GF-D8 (cell line): ENCODE data around the gene EFCAB6.

Source experiments
- DNase-seq: peaks from one replicate; lab custom pipeline; 2025; lab: John Stamatoyannopoulos, UW

EFCAB6 gene

GRCh38 chr22:43570531-43571165, 241.5 kb downstream of the EFCAB6 start:
- DNase-seq = no peak

DNA sequence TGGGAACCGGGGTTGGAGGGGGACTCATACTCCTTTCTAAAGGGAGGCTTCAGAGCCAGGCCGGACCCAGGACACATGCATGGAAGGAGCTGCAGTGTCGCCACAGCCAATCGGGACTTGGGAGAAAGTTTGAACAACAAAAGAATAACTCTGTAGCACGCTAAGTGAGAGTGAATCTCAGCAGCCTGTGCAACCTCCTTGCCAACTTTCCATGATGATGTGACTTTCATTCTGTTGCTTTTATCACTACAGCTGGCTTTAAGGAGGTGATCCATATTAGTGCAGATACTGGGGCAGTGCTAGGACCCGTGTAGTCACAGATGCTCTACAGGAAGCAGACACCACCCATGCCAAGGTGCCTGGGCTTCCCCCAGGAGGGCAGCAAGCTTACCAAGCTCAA, 243.0 kb downstream of the EFCAB6 start:
- no peak for DNase-seq

DNA sequence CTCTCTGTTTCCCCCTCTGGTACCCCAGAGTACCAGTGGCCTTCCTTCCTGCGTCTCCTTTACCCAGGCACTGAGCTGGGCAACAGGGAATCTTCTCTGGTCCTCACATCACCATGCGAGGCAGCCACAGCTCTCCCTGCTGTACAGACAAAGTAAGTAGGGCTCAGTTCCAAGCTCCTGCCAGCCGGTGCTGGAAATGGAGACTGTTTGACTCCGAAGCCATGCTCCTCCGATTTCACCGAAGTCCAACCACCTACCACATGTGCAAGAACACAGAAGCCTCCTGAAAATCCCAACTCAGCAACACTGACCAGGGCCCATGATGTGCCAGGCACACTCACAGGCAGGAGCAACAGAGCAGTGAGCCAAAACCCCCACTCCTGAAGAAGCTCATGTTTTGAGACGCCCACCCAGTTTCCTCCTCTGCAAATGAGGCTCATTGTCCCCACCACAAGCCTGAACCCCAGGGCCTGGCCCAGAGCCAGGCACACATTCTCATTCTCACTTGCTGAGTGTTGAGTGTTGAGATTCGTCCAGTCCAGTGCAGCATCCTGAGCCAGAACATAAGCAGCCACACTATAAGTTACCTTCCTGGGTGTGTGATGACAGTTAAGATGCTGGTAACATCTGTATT, 244.3 kb downstream of the EFCAB6 start:
- DNase-seq = no peak

DNA sequence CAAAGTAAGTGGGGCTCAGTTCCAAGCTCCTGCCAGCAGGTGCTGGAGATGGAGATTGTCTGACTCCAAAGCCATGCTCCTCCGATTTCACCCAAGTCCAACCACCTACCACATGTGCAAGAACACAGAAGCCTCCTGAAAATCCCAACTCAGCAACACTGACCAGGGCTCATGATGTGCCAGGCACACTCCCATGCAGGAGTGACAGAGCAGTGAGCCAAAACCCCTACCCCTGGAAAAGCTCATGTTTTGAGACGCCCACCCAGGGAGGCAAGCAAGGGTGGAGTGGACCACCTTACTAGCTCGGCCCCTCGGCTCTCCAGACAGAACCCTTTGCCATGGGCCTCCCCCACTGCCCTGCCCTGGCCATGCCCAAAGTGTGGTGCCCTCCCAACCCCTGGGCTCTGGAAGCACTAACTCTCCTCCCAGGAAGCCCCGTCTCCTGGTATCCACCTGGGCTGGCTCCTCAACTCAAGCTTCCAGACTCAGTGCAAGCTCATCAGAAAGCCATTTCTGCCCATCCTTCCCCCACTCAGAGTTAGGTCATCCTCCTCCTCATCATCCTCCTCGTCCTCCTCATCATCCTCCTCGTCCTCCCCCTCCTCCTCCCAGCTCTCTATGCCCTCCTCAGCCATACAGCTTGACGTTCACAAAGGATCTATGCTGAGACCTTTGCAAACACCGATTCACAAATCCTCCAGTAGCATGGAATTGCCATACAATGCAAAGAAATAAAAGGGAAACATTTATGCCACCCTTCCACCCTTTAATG, 245.4 kb downstream of the EFCAB6 start:
- DNase-seq = no peak

- no peak for DNase-seq
Measured at GRCh38 chr22:43566021-43566420, 246.1 kb downstream of the EFCAB6 start.

GRCh38 chr22:43564859-43565258, 247.2 kb downstream of the EFCAB6 start:
- DNase-seq = no peak

DNA sequence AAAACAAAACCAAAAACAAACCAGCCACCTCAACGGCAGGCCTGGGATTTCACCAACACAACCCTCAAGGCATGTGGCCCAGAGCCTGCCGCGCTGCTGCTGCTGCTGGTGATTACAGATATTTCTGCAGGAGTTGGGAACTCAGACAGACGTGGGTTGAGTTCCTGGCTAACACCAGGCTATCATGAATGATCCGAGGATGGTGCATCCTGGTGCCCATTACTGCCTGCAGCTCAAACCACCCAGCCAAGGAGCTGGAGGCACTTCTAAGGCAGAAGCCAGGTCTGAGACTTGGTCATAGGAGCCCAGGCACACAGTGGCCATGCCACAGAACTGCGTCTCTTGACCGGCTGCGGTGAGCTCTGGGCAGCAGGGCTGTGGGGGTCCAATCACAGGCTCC, 248.5 kb downstream of the EFCAB6 start:
- DNase-seq = no peak

DNA sequence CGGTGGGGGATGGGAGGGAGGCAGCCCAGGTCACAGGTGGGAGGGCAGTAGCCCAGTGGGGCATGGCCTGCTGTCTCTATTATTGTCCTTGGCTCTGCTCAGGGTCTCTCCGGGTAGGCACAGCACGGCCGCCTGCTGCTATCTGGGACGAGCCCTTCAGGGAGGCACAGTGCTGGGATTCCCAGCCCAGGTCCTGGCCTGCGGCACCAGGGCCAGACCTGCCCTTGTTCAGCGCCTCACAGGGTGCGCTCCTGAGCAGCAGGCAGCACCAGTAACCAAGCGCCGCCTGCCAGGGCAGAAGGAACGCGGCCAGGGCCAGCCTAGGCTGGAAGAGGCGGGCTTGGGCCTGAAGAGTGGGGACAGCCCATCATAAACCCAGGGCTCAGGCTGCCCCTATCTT, 249.3 kb downstream of the EFCAB6 start:
- DNase-seq = no peak

DNA sequence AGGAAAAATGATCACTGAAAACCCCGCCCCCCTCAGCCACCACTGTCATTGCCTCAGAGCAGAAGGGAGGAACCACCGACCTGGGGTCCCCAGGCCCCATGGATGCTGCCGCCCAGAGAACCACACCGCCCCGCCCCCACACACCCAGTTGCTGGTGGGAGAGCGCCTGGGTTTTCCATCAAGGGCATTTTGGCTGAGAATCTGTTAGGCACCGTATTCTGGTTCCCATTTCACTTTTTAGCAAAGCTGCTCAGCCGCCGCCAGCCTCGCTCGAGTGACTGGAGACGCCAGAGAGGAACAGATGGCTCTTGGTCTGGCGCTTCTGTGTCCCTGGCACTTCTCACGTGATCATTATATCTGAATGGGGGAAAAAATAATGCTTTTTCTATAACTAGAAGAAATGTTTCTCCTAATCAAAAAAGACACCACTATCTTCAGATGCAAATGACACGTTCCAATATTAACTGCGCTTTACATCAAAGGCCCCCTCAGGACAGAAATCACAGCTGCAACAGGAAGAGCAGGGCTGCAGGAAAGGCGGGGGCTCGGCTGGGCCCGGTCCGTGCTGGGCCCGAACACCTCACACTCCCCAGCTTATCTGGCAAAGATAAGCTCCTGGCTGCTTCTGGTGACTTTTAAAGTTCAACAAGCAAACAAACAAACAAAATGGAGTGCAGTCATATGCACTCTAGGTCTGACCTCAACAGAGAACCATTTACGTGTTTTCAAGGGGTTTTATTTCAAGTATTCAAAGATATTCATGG, 250.5 kb downstream of the EFCAB6 start:
- DNase-seq = no peak

GRCh38 chr22:43560651-43561050, 251.5 kb downstream of the EFCAB6 start:
- no peak for DNase-seq

DNA sequence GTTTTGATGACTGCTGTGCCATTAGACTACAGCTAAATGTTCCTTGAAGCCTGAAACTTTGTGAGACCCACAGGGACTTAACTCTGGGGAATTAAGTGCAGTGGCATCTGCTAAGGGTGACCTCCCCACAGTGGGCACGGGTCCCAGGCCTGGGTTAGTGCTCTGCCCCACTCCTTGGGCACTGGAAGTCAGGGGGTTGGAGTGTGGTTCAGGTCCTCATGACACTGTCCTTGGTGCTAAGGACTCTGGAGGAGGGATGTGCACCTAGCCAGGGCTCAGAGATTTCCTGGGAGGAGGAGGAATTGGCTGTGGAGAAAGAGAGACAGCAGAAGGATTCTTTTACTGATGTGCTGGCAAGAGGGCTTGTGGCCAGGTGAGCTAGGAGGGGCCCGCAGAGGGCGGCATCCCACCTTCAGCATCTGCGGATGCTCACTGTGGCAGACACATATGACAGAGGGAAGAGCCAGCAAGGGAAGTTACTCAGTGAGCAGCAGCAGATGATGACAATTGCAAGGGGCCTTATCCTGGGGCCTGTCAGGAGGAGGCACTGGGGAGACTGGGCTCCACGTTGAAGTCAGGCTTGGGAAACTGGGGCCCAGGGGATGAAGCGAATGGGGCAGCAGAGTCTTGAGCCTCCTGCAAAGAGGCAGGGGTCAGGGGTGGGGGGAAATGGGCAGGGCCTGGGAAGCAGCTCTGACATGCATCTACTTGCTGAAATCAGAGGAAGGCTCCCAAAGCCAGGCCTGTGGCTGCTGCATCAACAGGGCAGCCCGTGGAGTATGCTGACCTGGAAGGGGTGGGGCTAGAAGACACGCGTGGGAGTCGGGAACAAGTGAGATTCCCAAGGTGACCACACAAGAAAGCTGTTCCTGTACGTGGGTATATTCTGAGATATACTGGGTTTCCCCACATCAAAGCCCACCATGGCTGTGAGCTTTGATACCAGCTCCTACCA, 256.3 kb downstream of the EFCAB6 start:
- DNase-seq = no peak

DNA sequence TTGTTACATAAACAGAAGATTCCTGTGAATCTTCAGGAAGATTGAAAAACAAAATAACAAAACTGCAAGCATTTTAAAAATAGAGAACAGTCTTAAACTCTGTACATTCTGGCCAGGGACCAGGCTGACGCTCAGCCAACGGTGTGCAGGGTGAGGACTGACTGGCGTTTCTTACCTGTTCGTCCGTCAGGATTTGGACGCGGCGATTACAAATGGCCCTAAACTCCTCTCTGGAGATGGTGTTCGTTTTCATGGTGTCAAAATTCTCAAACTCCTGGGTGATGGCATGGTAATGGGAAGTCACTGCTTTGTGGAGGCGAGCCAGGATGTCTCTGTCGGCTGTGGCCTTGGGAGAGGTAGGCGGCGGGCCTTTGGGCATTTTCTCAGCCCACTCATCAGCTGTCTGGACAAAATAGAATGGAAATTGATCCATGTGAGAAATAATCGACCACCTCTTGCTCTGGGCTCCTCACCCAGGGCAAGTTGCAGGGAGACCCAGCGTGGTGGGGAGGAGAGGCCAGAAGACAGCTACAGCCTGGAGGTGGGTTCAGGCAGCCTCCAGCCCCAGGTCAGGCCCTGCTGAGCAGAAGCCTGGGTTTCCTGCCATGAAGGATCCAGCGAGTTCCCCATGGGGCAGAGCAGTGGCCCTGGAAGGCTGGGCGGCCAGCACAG, 257.3 kb downstream of the EFCAB6 start:
- no peak for DNase-seq

GRCh38 chr22:43554259-43554636, 257.9 kb downstream of the EFCAB6 start:
- no peak for DNase-seq

GRCh38 chr22:43553451-43554258, 258.4 kb downstream of the EFCAB6 start:
- no peak for DNase-seq

DNA sequence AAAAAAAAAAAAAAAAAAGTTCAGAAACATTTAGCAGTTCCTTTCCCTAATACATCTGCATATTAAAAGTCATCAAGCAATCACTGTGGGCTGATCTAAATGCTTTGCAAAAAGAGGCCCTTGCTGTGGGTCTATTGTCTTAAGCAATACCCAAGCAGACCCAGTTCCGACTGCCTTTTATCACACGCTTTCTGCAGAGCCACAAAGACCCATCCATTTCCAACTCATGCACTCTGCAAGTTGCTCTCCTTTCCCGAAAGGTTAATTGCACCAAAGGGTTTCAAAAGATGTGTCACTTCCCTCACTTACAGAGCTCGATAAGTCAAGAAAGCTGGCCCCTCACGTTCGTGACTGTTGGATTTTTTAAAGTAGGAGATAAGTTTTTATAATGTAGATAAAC, 261.4 kb downstream of the EFCAB6 start:
- no peak for DNase-seq

DNA sequence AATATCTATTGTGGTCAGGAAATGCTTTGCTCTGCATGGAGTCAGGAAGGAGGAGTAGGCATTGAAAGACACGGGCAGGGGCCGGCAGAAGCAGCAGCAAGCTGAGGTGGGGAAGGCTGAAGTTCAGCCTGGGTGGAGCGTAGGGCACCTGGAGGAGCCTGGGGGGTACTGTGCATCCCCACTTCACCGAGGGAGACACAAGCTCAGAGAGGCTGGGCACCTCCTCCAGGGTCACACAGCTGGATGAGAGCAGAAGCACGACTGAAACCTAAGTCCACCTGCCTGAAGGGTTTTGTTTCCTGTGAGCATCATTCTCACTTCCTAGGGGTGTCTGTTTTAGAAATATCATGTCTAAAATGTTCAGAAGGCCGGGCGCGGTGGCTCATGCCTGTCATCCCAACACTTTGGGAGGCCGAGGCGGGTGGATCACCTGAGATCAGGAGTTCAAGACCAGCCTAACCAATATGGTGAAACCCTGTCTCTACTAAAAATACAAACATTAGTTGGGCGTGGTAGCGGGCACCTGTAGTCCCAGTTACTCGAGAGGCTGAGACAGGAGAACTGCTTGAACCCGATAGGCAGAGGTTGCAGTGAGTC, 262.0 kb downstream of the EFCAB6 start:
- no peak for DNase-seq

DNA sequence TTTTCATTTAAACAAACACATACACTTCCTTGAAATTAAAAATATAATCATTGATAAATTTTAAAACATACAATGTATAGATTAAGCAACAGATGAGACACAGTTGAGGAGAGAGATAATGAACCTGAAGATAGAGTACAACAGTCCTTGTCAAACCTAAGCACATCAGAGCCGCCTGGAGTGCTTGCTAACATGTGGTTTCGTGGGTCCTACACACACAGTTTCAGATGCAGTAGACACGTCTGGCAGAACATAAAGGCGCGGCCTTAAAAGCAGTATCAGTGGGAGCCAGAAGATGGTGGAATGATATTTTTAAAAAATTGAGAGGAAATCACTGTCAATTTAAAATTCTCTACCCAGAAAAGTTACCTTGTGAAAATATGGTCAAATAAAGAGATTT, 265.9 kb downstream of the EFCAB6 start:
- DNase-seq = no peak

DNA sequence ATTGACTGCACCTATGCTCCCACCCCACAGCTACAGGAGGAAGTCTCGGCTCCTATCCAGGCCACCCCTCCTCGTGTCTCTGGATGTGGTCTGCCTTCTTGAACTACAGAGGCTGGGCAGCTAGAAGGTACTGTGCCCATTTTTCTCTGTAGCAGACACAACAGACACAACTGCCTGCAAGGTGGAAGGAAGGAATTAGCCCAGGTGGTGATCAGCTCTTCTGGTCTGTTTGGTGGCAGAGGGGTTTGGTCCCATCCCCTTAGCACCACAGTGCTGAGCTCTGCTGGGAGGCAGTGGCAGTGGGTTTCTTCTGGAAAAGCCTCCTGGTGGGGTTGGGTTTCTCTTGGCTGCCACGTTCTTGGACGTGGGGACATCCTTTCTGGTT, 267.8 kb downstream of the EFCAB6 start:
- no peak for DNase-seq

- no peak for DNase-seq
Measured at GRCh38 chr22:43543522-43544288, 268.4 kb downstream of the EFCAB6 start.
